Skeletal muscle tissue (tissue), 4 donors: ENCODE results near the gene ZNF681. TPM values are rescaled to one million over a fixed set of nuclear protein-coding genes. Genes with fewer than 3 reads are reported as not detected.
A peak's percentile ranks its signal among the peaks of the same experiment; 100 is the strongest.

ENCODE experiments used
- H3K27ac ChIP-seq: one replicate; pipeline ENCODE4 v1.7.0; 2013; ENCODE audit warnings: mild to moderate bottlenecking, low read depth, low read length, inconsistent platforms
- H3K27me3 ChIP-seq, 3 donors: one replicate each; pipeline ENCODE4 v1.7.0; 2013; ENCODE audit warnings: low read length in 3 of 3; ENCODE audit not compliant: control insufficient read depth in 3 of 3, insufficient read depth in 3 of 3
- H3K36me3 ChIP-seq, 3 donors: one replicate each; pipeline ENCODE4 v1.7.0; 2013; ENCODE audit warnings: low read length in 3 of 3; ENCODE audit not compliant: control insufficient read depth in 3 of 3, insufficient read depth in 3 of 3
- H3K4me1 ChIP-seq, 3 donors: one replicate each; pipeline ENCODE4 v1.7.0; 2013; ENCODE audit warnings: low read length in 3 of 3, mild to moderate bottlenecking in 3 of 3; ENCODE audit not compliant: control insufficient read depth in 3 of 3, insufficient read depth in 3 of 3
- H3K4me3 ChIP-seq, 3 donors: one replicate each; pipeline ENCODE4 v1.7.0; 2013; ENCODE audit warnings: low read length in 3 of 3
- H3K9ac ChIP-seq, 3 donors: one replicate each; pipeline ENCODE4 v1.7.0; 2013; ENCODE audit warnings: low read length in 3 of 3, mild to moderate bottlenecking in 3 of 3, moderate library complexity in 2 of 3, low read depth in 1 of 3
- H3K9me3 ChIP-seq, 3 donors: one replicate each; pipeline ENCODE4 v1.7.0; 2013; ENCODE audit warnings: low read length in 3 of 3; ENCODE audit not compliant: control insufficient read depth in 3 of 3
- total RNA-seq: library from RNA; depleted of rRNA; stranded (reverse); fragments of >200 nt; gene quantifications from one replicate; pipeline ENCODE4 v1.2.3, GENCODE V29; 2014
- donor health status: Osteomylitis.

The ZNF681 gene
- total RNA-seq, result 1.6 TPM

DNA sequence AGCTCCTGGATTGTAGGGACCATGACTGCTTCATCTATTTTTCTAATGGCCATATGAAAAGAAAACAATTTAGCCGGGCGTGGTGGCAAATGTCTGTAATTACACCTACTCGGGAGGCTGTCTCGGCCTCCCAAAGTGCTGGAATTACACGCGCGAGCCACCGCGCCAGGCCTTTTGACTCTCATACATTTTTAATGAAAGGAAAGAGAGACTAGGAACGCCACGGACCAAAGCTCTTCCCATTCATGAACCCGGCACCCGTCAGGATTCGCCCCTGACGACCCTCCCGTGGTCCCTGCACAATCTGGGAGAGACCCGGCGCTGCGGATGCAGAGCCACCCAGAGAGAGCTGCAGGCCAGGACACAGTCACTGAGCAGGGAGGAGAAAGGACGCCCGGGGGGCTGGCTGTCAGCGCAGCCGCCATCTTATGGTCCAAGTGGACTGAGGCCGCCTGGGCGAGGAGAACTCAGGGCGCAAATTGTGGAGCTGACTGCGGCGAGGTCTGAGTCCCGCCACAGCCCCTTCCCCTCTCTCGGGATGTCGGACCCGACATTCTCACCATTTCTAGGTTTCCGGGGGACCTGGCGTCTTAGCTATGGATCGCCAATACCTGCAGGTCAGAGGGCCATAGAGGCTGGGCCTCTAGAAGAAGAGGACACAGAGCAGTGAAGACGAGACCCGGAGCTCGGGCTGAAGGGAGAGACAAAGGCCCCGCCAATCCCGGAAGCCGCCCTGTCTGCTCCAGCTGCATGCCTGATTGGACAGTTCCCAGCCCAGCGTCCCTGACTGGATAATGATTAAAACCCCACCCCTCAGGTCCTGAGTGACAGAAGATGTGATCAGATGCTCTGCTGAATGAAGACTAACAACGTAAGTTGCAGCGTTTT lies at the start of gene ZNF681:
ZNF681 (minus strand) TSS at position 705 of the 888 bp plus-strand sequence; CDS start at position 563, 142 bp downstream.
- peak within 1 kb of the TSS; percentile 67 to 78 (median 75) for H3K4me3 ChIP-seq
- peak within 1 kb of the TSS; percentile 40 for H3K27ac ChIP-seq
- H3K9me3 ChIP-seq, result no peaks in the 10 kb centered on the region
- no peaks in the 10 kb centered on the region for H3K4me1 ChIP-seq
- peak within 1 kb of the TSS; percentile 72 to 76 (median 74) for H3K9ac ChIP-seq
- H3K27me3 ChIP-seq, result no peaks in the 10 kb centered on the region
- H3K36me3 ChIP-seq, result no peaks in the 10 kb centered on the region

DNA sequence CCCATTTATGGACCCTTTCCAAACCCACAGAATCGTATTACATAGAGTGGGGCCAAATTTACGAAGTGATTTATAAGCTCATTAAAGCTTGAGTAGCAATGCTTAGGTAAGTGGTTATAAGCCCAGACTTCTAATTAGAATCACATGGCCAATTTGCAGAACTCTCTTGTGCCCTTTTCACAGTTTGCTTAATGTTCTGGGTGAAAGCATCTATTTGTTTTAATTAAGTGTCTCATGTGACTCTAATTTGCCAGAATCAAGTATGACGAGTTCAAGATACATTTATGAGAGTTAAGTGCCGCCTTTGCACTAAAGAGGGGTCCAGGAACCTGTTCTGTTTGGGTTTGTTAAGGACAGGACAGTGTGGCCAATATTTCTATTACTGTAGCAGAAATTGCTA lies 46.0 kb upstream of the ZNF681 start:
- no peaks in the 10 kb centered on the region for H3K4me1 ChIP-seq
- no peaks in the 10 kb centered on the region for H3K27me3 ChIP-seq
- H3K27ac ChIP-seq, result no peak overlapping the region
- H3K9ac ChIP-seq, result no peak overlapping the region
- H3K36me3 ChIP-seq, result no peaks in the 10 kb centered on the region
- no peak overlapping the region for H3K4me3 ChIP-seq
- no peaks in the 10 kb centered on the region for H3K9me3 ChIP-seq

GRCh38 chr19:23802290-23802689 lies 43.6 kb upstream of the ZNF681 start:
- no peaks in the 10 kb centered on the region for H3K36me3 ChIP-seq
- no peak overlapping the region for H3K27ac ChIP-seq
- H3K27me3 ChIP-seq, result no peaks in the 10 kb centered on the region
- H3K4me3 ChIP-seq, result no peak overlapping the region
- no peak overlapping the region for H3K9ac ChIP-seq
- H3K9me3 ChIP-seq, result no peaks in the 10 kb centered on the region
- H3K4me1 ChIP-seq, result no peaks in the 10 kb centered on the region

DNA sequence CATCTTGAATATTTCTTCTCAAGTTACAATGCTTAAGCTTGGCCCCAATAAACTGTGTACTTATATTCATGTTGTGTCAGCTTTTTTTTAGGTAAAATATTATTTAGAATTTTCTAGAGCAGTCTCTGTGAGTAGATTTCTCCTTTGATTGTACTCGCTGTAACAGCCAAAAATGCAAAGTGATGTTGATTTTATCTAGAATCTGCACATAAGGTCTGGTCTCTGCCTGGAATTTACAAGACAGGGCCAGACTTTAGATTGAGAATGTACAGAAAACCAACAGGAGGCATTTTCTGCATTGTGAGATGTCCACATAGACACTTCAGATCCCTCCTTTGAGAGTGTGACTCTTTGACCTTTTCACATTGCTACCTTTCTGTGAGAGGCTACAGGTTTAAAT lies 43.1 kb upstream of the ZNF681 start:
- no peaks in the 10 kb centered on the region for H3K36me3 ChIP-seq
- H3K4me3 ChIP-seq, result no peak overlapping the region
- no peaks in the 10 kb centered on the region for H3K27me3 ChIP-seq
- H3K9ac ChIP-seq, result no peak overlapping the region
- H3K4me1 ChIP-seq, result no peaks in the 10 kb centered on the region
- no peaks in the 10 kb centered on the region for H3K9me3 ChIP-seq
- no peak overlapping the region for H3K27ac ChIP-seq

GRCh38 chr19:23800868-23801267 lies 42.2 kb upstream of the ZNF681 start:
- no peak overlapping the region for H3K4me3 ChIP-seq
- H3K4me1 ChIP-seq, result no peaks in the 10 kb centered on the region
- H3K27me3 ChIP-seq, result no peaks in the 10 kb centered on the region
- no peaks in the 10 kb centered on the region for H3K9me3 ChIP-seq
- H3K9ac ChIP-seq, result no peak overlapping the region
- H3K36me3 ChIP-seq, result no peaks in the 10 kb centered on the region
- H3K27ac ChIP-seq, result no peak overlapping the region

GRCh38 chr19:23800271-23800670 lies 41.6 kb upstream of the ZNF681 start:
- H3K27ac ChIP-seq, result no peak overlapping the region
- H3K36me3 ChIP-seq, result no peaks in the 10 kb centered on the region
- no peaks in the 10 kb centered on the region for H3K27me3 ChIP-seq
- no peaks in the 10 kb centered on the region for H3K9me3 ChIP-seq
- H3K4me3 ChIP-seq, result no peak overlapping the region
- H3K4me1 ChIP-seq, result no peaks in the 10 kb centered on the region
- H3K9ac ChIP-seq, result no peak overlapping the region

DNA sequence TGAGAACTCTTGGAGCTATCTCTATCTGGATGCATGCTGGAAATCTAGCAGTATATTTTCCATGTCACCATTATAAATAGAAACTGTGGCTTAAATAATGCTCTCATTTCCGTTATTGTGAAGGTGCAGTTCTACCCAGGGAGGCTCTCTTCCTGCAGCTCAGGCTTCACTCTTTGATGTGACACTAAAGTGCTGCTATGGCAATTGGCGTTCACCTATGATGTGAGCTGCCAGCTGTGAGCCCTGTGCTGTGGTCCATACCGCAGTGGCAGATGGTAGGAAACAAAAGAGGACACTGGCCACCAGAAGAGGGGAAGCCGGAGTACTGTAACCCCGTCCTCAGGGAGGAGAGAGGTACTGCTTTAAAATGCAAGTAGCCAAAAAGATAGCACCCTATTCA lies 40.6 kb upstream of the ZNF681 start:
- Histone ChIP-seq H3K4me1 (no peaks in the 10 kb centered on the region), H3K36me3 (no peaks in the 10 kb centered on the region), H3K27me3 (no peaks in the 10 kb centered on the region), H3K4me3 (no peak overlapping the region), H3K9me3 (no peaks in the 10 kb centered on the region), H3K9ac (no peak overlapping the region), H3K27ac (no peak overlapping the region)

DNA sequence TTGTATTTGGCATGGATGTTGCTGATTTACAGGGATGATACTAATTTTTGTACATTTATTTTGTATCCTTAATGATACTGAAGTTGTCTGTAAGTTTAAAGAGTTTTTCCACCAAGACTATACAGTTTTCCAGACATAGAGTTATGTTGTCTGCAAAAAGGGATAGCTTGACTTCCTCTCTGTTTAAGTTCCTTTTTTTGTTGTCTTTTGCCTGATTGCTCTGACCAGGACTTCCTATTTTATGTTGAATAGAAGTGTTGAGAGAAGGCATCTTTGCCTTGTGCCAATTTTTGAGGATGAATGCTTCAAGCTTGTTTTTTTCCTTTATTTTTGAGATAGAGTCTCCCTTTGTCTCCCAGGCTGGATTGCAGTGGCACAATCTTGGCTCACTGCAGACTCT lies 36.8 kb upstream of the ZNF681 start:
- H3K9me3 ChIP-seq, result no peaks in the 10 kb centered on the region
- no peak overlapping the region for H3K27ac ChIP-seq
- H3K4me1 ChIP-seq, result no peaks in the 10 kb centered on the region
- H3K27me3 ChIP-seq, result no peaks in the 10 kb centered on the region
- H3K9ac ChIP-seq, result no peak overlapping the region
- H3K36me3 ChIP-seq, result no peaks in the 10 kb centered on the region
- H3K4me3 ChIP-seq, result no peak overlapping the region

- Histone ChIP-seq H3K9ac (no peak overlapping the region), H3K9me3 (no peaks in the 10 kb centered on the region), H3K36me3 (no peaks in the 10 kb centered on the region), H3K4me1 (no peaks in the 10 kb centered on the region), H3K27ac (no peak overlapping the region), H3K27me3 (no peaks in the 10 kb centered on the region), H3K4me3 (no peak overlapping the region)
These were observed 34.1 kb upstream of the ZNF681 start for GRCh38 chr19:23792784-23793183.

GRCh38 chr19:23790641-23791488 lies 32.2 kb upstream of the ZNF681 start:
- no peak overlapping the region for H3K27ac ChIP-seq
- no peaks in the 10 kb centered on the region for H3K4me1 ChIP-seq
- no peaks in the 10 kb centered on the region for H3K9me3 ChIP-seq
- no peaks in the 10 kb centered on the region for H3K36me3 ChIP-seq
- no peak overlapping the region for H3K4me3 ChIP-seq
- no peaks in the 10 kb centered on the region for H3K27me3 ChIP-seq
- H3K9ac ChIP-seq, result no peak overlapping the region
